HepG2 (cell line): ENCODE measurements around the gene TTBK1. TPM values are rescaled to one million over a fixed set of nuclear protein-coding genes. Genes with fewer than 3 reads are reported as not detected.

ENCODE experiments used
- ATAC-seq: fragments of 200-7000 bp; cut with Tn5 transposase; 3 replicates; pipeline ENCODE4 v1.9.1; 2020; ENCODE audit warnings: mild to moderate bottlenecking, moderate library complexity
- BruUV-seq: library from RNA; stranded (reverse); fragments of 400-500 nt; replicated peaks from 2 replicates; lab custom pipeline; 2021; lab: Mats Ljungman, UMichigan
- CTCF ChIA-PET: fragments of 300-600 bp; formaldehyde crosslinking; extraction: SDS; loops from one replicate; lab custom pipeline; 2021; ENCODE audit warnings: low total read pairs, inconsistent platforms, low intra/inter-chr PET ratio; lab: Yijun Ruan, JAX
- POLR2A ChIA-PET: fragments of 350-600 bp; sonication (Branson Sonifier 250); formaldehyde crosslinking; loops from one replicate; lab custom pipeline; 2020; ENCODE audit warnings: antibody characterized with exemption, inconsistent platforms; lab: Yijun Ruan, JAX
- DNase-seq: peaks from one replicate; pipeline ENCODE4 v3.0.0-alpha.2; 2015; ENCODE audit warnings: low spot score
- FAIRE-seq: peaks from 3 replicates; lab custom pipeline; 2011; peaks lifted over from hg19 to GRCh38; lab: Jason Lieb, UNC
- H2AFZ ChIP-seq: one replicate; pipeline ENCODE4 v1.6.1; 2011; ENCODE audit warnings: low read length, inconsistent platforms
- H3K27ac ChIP-seq: fragments of 300-600 bp; 3 replicates; pipeline ENCODE4 v1.8.0; 2011; ENCODE audit warnings: mixed run types, mild to moderate bottlenecking, mixed read lengths, low read length, inconsistent platforms; ENCODE audit not compliant: insufficient read depth; ENCODE audit errors: extremely low read length
- H3K27me3 ChIP-seq, 2 experiments: fragments of 200-600 bp in 1 of 2; 2 replicates in 1 of 2; 3 replicates in 1 of 2; pipeline versions ENCODE4 v1.6.0 to v1.8.0; 2011; ENCODE audit warnings: low read length in 2 of 2, mild to moderate bottlenecking in 2 of 2, moderate library complexity in 2 of 2, inconsistent platforms in 1 of 2; ENCODE audit not compliant: insufficient read depth in 2 of 2, control insufficient read depth in 1 of 2
- H3K36me3 ChIP-seq, 2 experiments: fragments of 200-600 bp in 1 of 2; replicated peaks in 1 of 2; 2 replicates in 1 of 2; 3 replicates in 1 of 2; pipeline versions ENCODE4 v1.5.1 to v1.8.0; 2011; ENCODE audit warnings: low read length in 2 of 2, inconsistent platforms in 1 of 2; ENCODE audit not compliant: insufficient read depth in 2 of 2, control insufficient read depth in 1 of 2
- H3K4me1 ChIP-seq: 2 replicates; pipeline ENCODE4 v1.5.1; 2012; ENCODE audit warnings: low read length, inconsistent platforms; ENCODE audit not compliant: insufficient read depth
- H3K4me2 ChIP-seq: 2 replicates; pipeline ENCODE4 v1.6.0; 2011; ENCODE audit warnings: low read depth, low read length, inconsistent platforms
- H3K4me3 ChIP-seq, 3 experiments: fragments of 200-600 bp in 1 of 3; sonication (generic), shearing (Covaris generic) in 1 of 3; replicated peaks in 1 of 3; 2 replicates each; pipeline ENCODE4 v1.5.1; 2011 to 2016; ENCODE audit warnings: low read length in 3 of 3, inconsistent platforms in 2 of 3, low read depth in 2 of 3, mild to moderate bottlenecking in 2 of 3, control low read depth in 1 of 3, mixed read lengths in 1 of 3; ENCODE audit not compliant: insufficient read depth in 1 of 3
- H3K79me2 ChIP-seq: one replicate; pipeline ENCODE4 v1.6.1; 2011; ENCODE audit warnings: low read length, inconsistent platforms; ENCODE audit not compliant: insufficient read depth
- H3K9ac ChIP-seq: 2 replicates; pipeline ENCODE4 v1.6.0; 2011; ENCODE audit warnings: mild to moderate bottlenecking, low read depth, low read length, inconsistent platforms; ENCODE audit not compliant: insufficient read depth
- H3K9me3 ChIP-seq: 2 replicates; pipeline ENCODE4 v1.5.1; 2012; ENCODE audit warnings: mild to moderate bottlenecking, low read length
- H4K20me1 ChIP-seq: 2 replicates; pipeline ENCODE4 v1.6.0; 2011; ENCODE audit warnings: inconsistent platforms, mild to moderate bottlenecking, low read length, moderate library complexity; ENCODE audit not compliant: insufficient read depth
- ARID5B ChIP-seq: IDR thresholded peaks from 2 replicates; pipeline ENCODE4 v1.4.0; 2020; ENCODE audit warnings: mild to moderate bottlenecking, missing genetic modification reagents
- EEA1 ChIP-seq: sonication (generic); formaldehyde crosslinking; IDR thresholded peaks from 2 replicates; pipeline ENCODE4 v1.5.1; 2020; ENCODE audit warnings: mild to moderate bottlenecking, missing genetic modification reagents, borderline replicate concordance
- ISL2 ChIP-seq: sonication (generic); formaldehyde crosslinking; IDR thresholded peaks from 2 replicates; pipeline ENCODE4 v1.5.0; 2020; ENCODE audit warnings: missing genetic modification reagents
- MXD4 ChIP-seq: IDR thresholded peaks from 2 replicates; pipeline ENCODE4 v1.6.1; 2016; ENCODE audit warnings: mild to moderate bottlenecking, missing biosample characterization, missing genetic modification reagents
- NFE2L2 ChIP-seq: fragments of 150-350 bp; IDR thresholded peaks from 2 replicates; pipeline ENCODE4 v1.6.1; 2014; ENCODE audit warnings: low read length
- NR3C1 ChIP-seq: sonication (generic); formaldehyde crosslinking; IDR thresholded peaks from 2 replicates; pipeline ENCODE4 v1.4.0; 2020; ENCODE audit warnings: missing genetic modification reagents
- RFXANK ChIP-seq: IDR thresholded peaks from 2 replicates; pipeline ENCODE4 v1.6.1; 2016
- SIX1 ChIP-seq: sonication (generic); formaldehyde crosslinking; IDR thresholded peaks from 2 replicates; pipeline ENCODE4 v1.4.0; 2020; ENCODE audit warnings: missing genetic modification reagents, borderline replicate concordance
- SPEN ChIP-seq: sonication (generic); formaldehyde crosslinking; IDR thresholded peaks from 2 replicates; pipeline ENCODE4 v1.5.1; 2020; ENCODE audit warnings: low read depth, mild to moderate bottlenecking, missing genetic modification reagents
- ZBTB2 ChIP-seq: sonication (generic); formaldehyde crosslinking; IDR thresholded peaks from 2 replicates; pipeline ENCODE4 v1.8.0; 2022; ENCODE audit warnings: low read depth, missing genetic modification reagents
- ZC3H13 ChIP-seq: sonication (generic); formaldehyde crosslinking; IDR thresholded peaks from 2 replicates; pipeline ENCODE4 v1.8.1; 2023; ENCODE audit warnings: mild to moderate bottlenecking, missing genetic modification reagents, moderate library complexity
- ZNF230 ChIP-seq: sonication (generic); formaldehyde crosslinking; IDR thresholded peaks from 2 replicates; pipeline ENCODE4 v1.4.0; 2020; ENCODE audit warnings: mild to moderate bottlenecking, missing genetic modification reagents
- ZNF264 ChIP-seq: sonication (generic); formaldehyde crosslinking; IDR thresholded peaks from 2 replicates; pipeline ENCODE4 v1.4.0; 2020; ENCODE audit warnings: missing genetic modification reagents
- ZNF331 ChIP-seq: sonication (generic); formaldehyde crosslinking; IDR thresholded peaks from 2 replicates; pipeline ENCODE4 v1.4.0; 2020; ENCODE audit warnings: missing genetic modification reagents
- ZNF512 ChIP-seq: sonication (generic); formaldehyde crosslinking; IDR thresholded peaks from 2 replicates; pipeline ENCODE4 v1.4.0; 2020; ENCODE audit warnings: mild to moderate bottlenecking, missing genetic modification reagents
- ZNF740 ChIP-seq: sonication (generic); formaldehyde crosslinking; IDR thresholded peaks from 2 replicates; pipeline ENCODE4 v1.4.0; 2020; ENCODE audit warnings: missing genetic modification reagents
- WGBS: methylation state at CpG from one replicate; pipeline ENCODE4 v1.1.6; 2017; ENCODE audit warnings: low lambda C conversion rate; 5-methylcytosine and 5-hydroxymethylcytosine counted together
- in situ Hi-C: cut with HindIII; loops from 2 replicates; pipeline ENCODE4 v1.10.0; 2017; ENCODE audit warnings: low pct_unique_long_range_greater_than_20kb; ENCODE audit not compliant: extremely low pct_ligation_motif_present
- intact Hi-C: fragments of 100-400 bp; cut with micrococcal nuclease; formaldehyde crosslinking; loops from one replicate; pipeline ENCODE4 v1.10.0; 2022; ENCODE audit not compliant: unreplicated experiment
- polyA plus RNA-seq, 8 experiments: library from polyadenylated mRNA; depleted of rRNA in 3 of 8; stranded (reverse) in 7 of 8; unstranded in 1 of 8; fragments of >200 nt; fragmentation: Illumina TruSeq in 4 of 8; extraction: Trizol in 4 of 8; gene quantifications; 2 replicates each; pipeline versions ENCODE4 v1.2.1 to v1.2.3, GENCODE V29; 2011 to 2016; ENCODE audit warnings: low read depth in 4 of 8, missing spikeins in 1 of 8, mixed read lengths in 1 of 8; ENCODE audit not compliant: insufficient read depth in 1 of 8
- total RNA-seq, 5 experiments: library from RNA; depleted of rRNA; stranded (reverse); fragments of >200 nt; fragmentation: Illumina TruSeq; extraction: Trizol; gene quantifications; 2 replicates each; pipeline ENCODE4 v1.2.3, GENCODE V29; 2016; ENCODE audit warnings: low read depth in 1 of 5

TTBK1 gene
- total and polyA plus RNA-seq, 2 of the 13 experiments (the other 11 are each of a cell fraction or from before 2014, with no cell fraction given) = 0.24 to 0.33 TPM

GRCh38 chr6:43265564-43265963, 22.3 kb downstream of the TTBK1 start:
- H3K9ac ChIP-seq = peak overlapping the region; percentile 24; the same call in 1 of the 2 replicates
- no peaks in the 10 kb centered on the region for H3K9me3 ChIP-seq
- peak; percentile 34 for FAIRE-seq
- ATAC-seq = no peak
- peak overlapping the region; percentile 46 for H3K4me2 ChIP-seq
- intact Hi-C loops (loop anchor here (10.0 kb wide), 1 partner anchor 159 kb away; the partner anchor contains the start of gene ABCC10), in situ Hi-C loops (no loop called here)
- H3K36me3 ChIP-seq = no peaks in the 10 kb centered on the region
- ChIA-PET CTCF (interaction anchor here (1.6 to 5.0 kb wide), 2 partner anchors 21 to 69 kb away, joined by 4 to 79 read pairs; no protein-coding TSS in a partner anchor), POLR2A (interaction anchor here (1.3 to 20.0 kb wide), 3 partner anchors 14 to 34 kb away, joined by 4 to 314 read pairs (median 131); no protein-coding TSS in a partner anchor)
- H3K4me3 ChIP-seq = no peak overlapping the region
- peak overlapping the region; percentile 27 for H3K27ac ChIP-seq
- H3K79me2 ChIP-seq = no peaks in the 10 kb centered on the region
- no peaks in the 10 kb centered on the region for H4K20me1 ChIP-seq
- peak; percentile 61 for DNase-seq
- BruUV-seq = no TSS peak
- H3K27me3 ChIP-seq = no peaks in the 10 kb centered on the region; a peak in 1 of 5 replicates
- peaks cover 96% of the 10 kb centered on the region for H3K4me1 ChIP-seq
- H2AFZ ChIP-seq = no peak overlapping the region
- WGBS = 27% methylated on average over 6 of the region's 6 CpGs
- TF ChIP-seq ISL2 (no peak), SIX1 (CRISPR knock-in tag) (no peak), MXD4 (CRISPR knock-in tag) (no peak), RFXANK (no peak), EEA1 (no peak), NR3C1 (CRISPR knock-in tag) (no peak), ARID5B (peak; percentile 31; the same call in 1 of the 2 replicates), ZNF512 (CRISPR knock-in tag) (no peak), ZNF264 (no peak), ZNF331 (CRISPR knock-in tag) (no peak), ZBTB2 (no peak), ZNF740 (CRISPR knock-in tag) (no peak), SPEN (CRISPR knock-in tag) (no peak), ZNF230 (CRISPR knock-in tag) (no peak), ZC3H13 (CRISPR knock-in tag) (no peak), NFE2L2 (peak; percentile 26; the same call in 1 of the 2 replicates)
